ENCODE data around the gene UIMC1.

- no peak for TF ChIP-seq POLR2A (IDR thresholded peaks at IDR 0.05)
- no peak for TF ChIP-seq CTCF (IDR thresholded peaks at IDR 0.05)
Observed at GRCh38 chr5:176955895-176956294, 50.7 kb downstream of the UIMC1 start.

All from lower leg skin (tissue), 3 donors.